Mucosa of gallbladder (tissue), 1 donor: ENCODE measurements around the gene LIMK2. TPM values are rescaled to one million over a fixed set of nuclear protein-coding genes. Genes with fewer than 3 reads are reported as not detected.
"Not testable (repeated sequence)": the region's sequence is repeated elsewhere in the genome, so short reads cannot be mapped to it uniquely, and the experiment has no call there.

Experiments
- DNase-seq: peaks from one replicate; pipeline ENCODE4 v3.0.0-alpha.2; 2020; ENCODE audit warnings: low spot score
- total RNA-seq: library from RNA; stranded (reverse); gene quantifications from one replicate; pipeline ENCODE4 v1.2.1, GENCODE V29; 2021
- donor health status: DM: no; HTN: no; CAD: no.

Gene LIMK2
- total RNA-seq = 81.4 TPM

- DNase-seq = peak; percentile 95
Measured at GRCh38 chr22:31211862-31212730, at the start of gene LIMK2. Gene LIMK2, plus strand, starts transcription at chr22:31212298. Its CDS starts 111 bp downstream, at chr22:31212409.

- DNase-seq = no peak
Measured at GRCh38 chr22:31170971-31171370, 41.1 kb upstream of the LIMK2 start.

- not testable (repeated sequence) for DNase-seq
Measured at GRCh38 chr22:31171734-31172133, 40.4 kb upstream of the LIMK2 start.

- DNase-seq = no peak
Measured at GRCh38 chr22:31173386-31174145, 38.5 kb upstream of the LIMK2 start.

DNA sequence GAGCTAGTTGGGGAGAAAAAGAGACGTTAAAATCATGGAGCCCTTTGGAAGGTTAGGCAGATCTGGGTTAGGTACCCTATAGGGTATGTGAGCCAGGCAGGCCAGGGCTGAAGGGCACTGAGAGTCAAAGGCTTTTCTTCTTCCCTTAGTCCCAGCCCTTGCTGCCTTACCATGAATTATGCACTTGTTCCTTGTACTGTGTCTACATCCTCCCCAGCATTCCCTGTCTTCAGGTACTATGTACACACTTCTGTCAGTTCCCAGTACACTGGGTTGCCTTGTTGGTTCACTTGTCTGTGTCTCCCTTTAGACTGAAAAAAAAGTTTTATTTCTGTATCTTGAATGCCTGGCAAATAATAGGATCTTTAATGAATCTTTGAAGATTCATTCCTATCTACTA is 35.2 kb upstream of the LIMK2 start:
- DNase-seq = no peak

GRCh38 chr22:31177420-31178162 is 34.5 kb upstream of the LIMK2 start:
- DNase-seq = peak; percentile 22

DNA sequence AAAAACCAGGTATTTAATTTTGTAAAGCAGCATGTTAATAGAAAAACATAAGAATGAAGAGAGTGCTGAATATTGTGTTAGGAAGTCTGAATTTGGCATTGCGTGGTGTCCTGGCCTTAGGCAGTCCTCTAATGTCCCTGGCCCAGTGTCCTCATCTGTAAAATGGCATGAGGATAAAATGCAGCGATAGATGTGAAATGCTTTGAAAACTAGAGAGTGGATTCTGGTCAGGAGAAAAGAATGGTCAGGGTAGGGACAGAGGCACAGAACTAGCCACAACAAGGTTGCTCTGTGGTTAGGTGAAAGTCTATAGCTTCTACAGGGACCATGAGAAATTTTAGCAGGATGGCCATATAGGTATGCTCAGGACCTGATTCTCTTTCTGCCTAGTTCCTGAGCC is 33.2 kb upstream of the LIMK2 start:
- no peak for DNase-seq

DNA sequence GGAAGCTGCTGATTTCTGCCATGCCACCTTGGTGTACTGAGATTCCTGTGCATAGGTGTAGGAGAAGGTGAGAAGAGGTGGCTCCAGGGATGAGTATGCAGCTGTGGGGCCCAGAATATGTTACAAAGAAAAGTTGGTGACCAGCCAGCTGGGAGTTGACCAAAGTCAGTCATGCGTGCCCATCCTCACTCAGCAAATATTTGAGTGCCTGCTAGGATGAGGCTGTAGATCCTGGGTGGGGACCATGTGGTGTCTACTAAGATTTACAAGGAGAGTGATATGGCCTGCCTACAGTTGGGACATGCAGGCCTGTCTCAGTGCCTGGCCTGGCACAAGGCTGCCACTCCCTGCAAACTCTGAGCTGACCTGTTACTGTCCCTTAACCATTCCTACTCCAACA is 32.8 kb upstream of the LIMK2 start:
- no peak for DNase-seq

DNA sequence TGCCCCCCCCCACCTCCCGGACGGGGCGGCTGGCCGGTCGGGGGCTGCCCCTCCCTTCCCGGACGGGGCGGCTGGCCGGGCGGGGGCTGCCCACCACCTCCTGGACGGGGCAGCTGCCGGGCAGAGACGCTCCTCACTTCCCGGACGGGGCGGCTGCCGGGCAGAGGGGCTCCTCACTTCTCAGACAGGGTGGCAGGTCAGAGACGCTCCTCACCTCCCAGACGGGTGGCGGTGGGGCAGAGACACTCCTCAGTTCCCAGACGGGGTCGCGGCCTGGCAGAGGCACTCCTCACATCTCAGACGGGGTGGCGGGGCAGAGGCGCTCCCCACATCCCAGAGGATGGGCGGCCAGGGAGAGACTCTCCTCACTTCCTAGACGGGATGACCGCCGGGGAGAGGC is 28.1 kb upstream of the LIMK2 start:
- DNase-seq = no peak

- DNase-seq = no peak
Measured at GRCh38 chr22:31185056-31185455, 27.0 kb upstream of the LIMK2 start.

DNA sequence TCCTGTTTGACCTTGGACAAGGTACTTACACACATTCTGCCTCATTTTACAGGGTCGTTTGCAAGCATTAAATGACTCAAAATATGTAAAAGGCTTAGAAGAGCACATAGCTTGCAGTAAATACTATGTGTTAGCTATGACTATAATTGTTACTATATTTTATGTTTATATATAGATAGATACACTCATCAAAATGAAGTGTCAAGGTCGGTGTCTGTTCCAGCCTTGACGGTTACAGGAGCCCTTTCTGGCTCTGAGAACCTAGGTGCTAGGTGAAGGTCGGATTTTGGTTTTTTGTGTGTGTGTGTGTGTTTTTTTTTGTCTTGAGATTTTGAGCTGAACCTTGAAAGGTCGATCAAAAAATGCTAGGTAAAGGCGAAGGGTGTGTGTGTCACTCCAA is 24.5 kb upstream of the LIMK2 start:
- no peak for DNase-seq

GRCh38 chr22:31192513-31192912 is 19.6 kb upstream of the LIMK2 start:
- no peak for DNase-seq

- no peak for DNase-seq
Measured at GRCh38 chr22:31193092-31193491, 19.0 kb upstream of the LIMK2 start.

GRCh38 chr22:31194681-31195080 is 17.4 kb upstream of the LIMK2 start:
- not testable (repeated sequence) for DNase-seq

GRCh38 chr22:31199187-31199586 is 12.9 kb upstream of the LIMK2 start:
- no peak for DNase-seq

- DNase-seq = not testable (repeated sequence)
Measured at GRCh38 chr22:31204352-31204984, 7.6 kb upstream of the LIMK2 start.

DNA sequence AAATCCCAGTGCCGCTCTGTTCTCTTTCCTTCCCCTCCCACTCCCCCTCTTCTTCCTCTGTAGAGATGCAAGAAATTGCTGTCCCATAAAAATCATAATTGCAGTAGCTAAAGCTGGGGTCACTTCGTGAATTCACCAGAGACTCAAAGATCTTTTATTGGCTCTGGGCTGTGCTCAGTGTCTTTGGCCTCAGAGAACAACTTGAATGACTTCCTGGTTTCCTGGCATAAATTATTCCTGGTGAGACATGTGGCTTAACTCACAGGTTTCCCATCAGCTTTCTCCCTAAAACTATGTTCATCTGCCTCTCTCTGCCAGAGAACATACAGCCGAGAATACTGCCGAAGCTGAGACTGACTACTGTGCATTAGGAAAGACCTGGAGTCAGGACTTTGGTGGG is 7.0 kb upstream of the LIMK2 start:
- not testable (repeated sequence) for DNase-seq

GRCh38 chr22:31206460-31206859 is 5.6 kb upstream of the LIMK2 start:
- DNase-seq = not testable (repeated sequence)

- DNase-seq = peak; percentile 78
Measured at GRCh38 chr22:31206896-31207687, 5.0 kb upstream of the LIMK2 start.

DNA sequence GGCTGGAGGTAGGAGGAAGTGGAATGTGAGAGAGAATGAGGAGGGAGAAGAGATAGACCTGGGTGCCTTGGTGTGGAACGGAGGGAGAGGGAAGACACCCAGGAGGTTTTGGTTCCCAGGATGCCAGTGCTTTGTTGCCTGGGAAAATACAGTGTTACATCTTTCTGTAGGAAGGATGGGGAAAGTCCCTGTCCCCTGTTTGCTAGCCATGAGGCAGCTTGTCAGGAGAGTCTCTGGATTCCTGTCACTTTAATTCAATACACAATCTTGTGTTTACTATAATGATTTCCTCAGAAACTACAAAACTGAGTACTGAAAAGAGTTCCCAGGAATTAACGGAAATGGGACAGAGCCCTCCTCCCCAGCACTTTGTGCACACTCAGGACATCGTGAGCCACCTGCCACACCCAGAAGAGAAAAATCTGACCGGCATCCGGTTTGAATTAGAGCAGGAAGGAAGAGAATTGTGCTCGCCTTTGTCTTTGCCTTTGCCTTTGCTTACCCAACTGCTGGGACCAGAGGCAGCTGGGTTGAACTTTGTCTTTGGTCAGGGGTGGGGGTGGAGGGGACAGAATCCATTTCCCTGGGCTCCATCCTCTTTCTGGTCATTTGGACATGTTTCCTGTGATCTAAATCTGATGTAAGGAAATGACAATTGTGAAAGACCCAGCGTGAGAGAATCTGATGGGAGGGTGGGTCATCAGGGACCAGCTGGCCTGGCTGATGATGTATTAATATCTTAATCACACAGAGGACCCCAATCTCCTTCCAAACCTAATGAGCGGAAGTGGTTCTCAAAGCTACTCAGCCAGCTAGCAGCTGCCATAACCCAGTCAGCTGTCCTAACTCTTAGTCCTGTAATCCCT is 1.3 kb upstream of the LIMK2 start:
- DNase-seq = no peak
